IPS-NIHi7 (cell line): Measurements from ENCODE around the gene RUNX1.

Experiments used
- DNase-seq: peaks from one replicate; pipeline ENCODE4 v3.0.0; 2012; ENCODE audit warnings: mixed read lengths; ENCODE audit errors: extremely low spot score

Gene RUNX1

GRCh38 chr21:34992736-34993398 is 56.2 kb downstream of the RUNX1 start:
- DNase-seq: no peak

GRCh38 chr21:34992180-34992579 is 56.9 kb downstream of the RUNX1 start:
- no peak for DNase-seq

GRCh38 chr21:34991366-34991957 is 57.6 kb downstream of the RUNX1 start:
- no peak for DNase-seq

GRCh38 chr21:34990842-34991241 is 58.3 kb downstream of the RUNX1 start:
- DNase-seq: no peak

GRCh38 chr21:34989337-34990151 is 59.6 kb downstream of the RUNX1 start:
- no peak for DNase-seq

- DNase-seq: no peak
Measured at GRCh38 chr21:34988625-34989024, 60.5 kb downstream of the RUNX1 start.

- DNase-seq: no peak
Measured at GRCh38 chr21:34988139-34988538, 61.0 kb downstream of the RUNX1 start.

GRCh38 chr21:34987501-34988072 is 61.5 kb downstream of the RUNX1 start:
- no peak for DNase-seq

- DNase-seq: peak; percentile 18
Measured at GRCh38 chr21:34986561-34987500, 62.3 kb downstream of the RUNX1 start.

GRCh38 chr21:34984356-34985058 is 64.6 kb downstream of the RUNX1 start:
- no peak for DNase-seq

GRCh38 chr21:34983680-34984086 is 65.4 kb downstream of the RUNX1 start:
- no peak for DNase-seq

- DNase-seq: no peak
Measured at GRCh38 chr21:34981791-34982190, 67.3 kb downstream of the RUNX1 start.

- DNase-seq: no peak
Measured at GRCh38 chr21:34980423-34981115, 68.5 kb downstream of the RUNX1 start.

GRCh38 chr21:34979383-34979782 is 69.7 kb downstream of the RUNX1 start:
- no peak for DNase-seq

GRCh38 chr21:34977333-34977732 is 71.8 kb downstream of the RUNX1 start:
- DNase-seq: no peak

- DNase-seq: no peak
Measured at GRCh38 chr21:34974162-34974981, 74.7 kb downstream of the RUNX1 start.

- DNase-seq: no peak
Measured at GRCh38 chr21:34973685-34974084, 75.4 kb downstream of the RUNX1 start.

GRCh38 chr21:34971656-34972055 is 77.4 kb downstream of the RUNX1 start:
- DNase-seq: no peak

GRCh38 chr21:34970566-34970965 is 78.5 kb downstream of the RUNX1 start:
- no peak for DNase-seq
